Neuron (in vitro differentiated cells): ENCODE data around the gene MAD1L1.

Experiments used
- H2AFZ ChIP-seq: one replicate; pipeline ENCODE4 v1.6.1; 2013; ENCODE audit warnings: low read depth, mild to moderate bottlenecking, inconsistent platforms, low read length, moderate library complexity
- H3K27me3 ChIP-seq: one replicate; pipeline ENCODE4 v1.6.1; 2013; ENCODE audit warnings: low read length; ENCODE audit not compliant: insufficient read depth
- H3K36me3 ChIP-seq: one replicate; pipeline ENCODE4 v1.6.1; 2013; ENCODE audit warnings: low read length; ENCODE audit not compliant: insufficient read depth
- H3K4me1 ChIP-seq: one replicate; pipeline ENCODE4 v1.6.1; 2013; ENCODE audit warnings: low read length; ENCODE audit not compliant: insufficient read depth
- H3K4me3 ChIP-seq: 2 replicates; pipeline ENCODE4 v1.5.1; 2013; ENCODE audit warnings: mild to moderate bottlenecking, low read length, moderate library complexity
- H3K9me3 ChIP-seq: one replicate; pipeline ENCODE4 v1.6.1; 2013; ENCODE audit warnings: low read length

Gene MAD1L1

GRCh38 chr7:2204446-2204845 lies 28.3 kb downstream of the MAD1L1 start:
- no peak overlapping the region for H3K4me3 ChIP-seq
- H3K36me3 ChIP-seq = peaks cover 29% of the 10 kb centered on the region
- no peak overlapping the region for H2AFZ ChIP-seq
- H3K4me1 ChIP-seq = peaks cover 20% of the 10 kb centered on the region
- H3K27me3 ChIP-seq = no peaks in the 10 kb centered on the region
- no peaks in the 10 kb centered on the region for H3K9me3 ChIP-seq

GRCh38 chr7:2203766-2204300 lies 28.9 kb downstream of the MAD1L1 start:
- Histone ChIP-seq H2AFZ (no peak overlapping the region), H3K27me3 (no peaks in the 10 kb centered on the region), H3K4me1 (peaks cover 20% of the 10 kb centered on the region), H3K36me3 (peaks cover 31% of the 10 kb centered on the region), H3K4me3 (no peak overlapping the region), H3K9me3 (no peaks in the 10 kb centered on the region)

GRCh38 chr7:2202901-2203765 lies 29.6 kb downstream of the MAD1L1 start:
- Histone ChIP-seq H2AFZ (no peak overlapping the region), H3K4me1 (peaks cover 20% of the 10 kb centered on the region), H3K27me3 (no peaks in the 10 kb centered on the region), H3K36me3 (peaks cover 24% of the 10 kb centered on the region), H3K9me3 (no peaks in the 10 kb centered on the region), H3K4me3 (no peak overlapping the region)

GRCh38 chr7:2202361-2202761 lies 30.4 kb downstream of the MAD1L1 start:
- Histone ChIP-seq H3K36me3 (peaks cover 16% of the 10 kb centered on the region), H2AFZ (no peak overlapping the region), H3K4me1 (peaks cover 20% of the 10 kb centered on the region), H3K27me3 (no peaks in the 10 kb centered on the region), H3K4me3 (no peak overlapping the region), H3K9me3 (no peaks in the 10 kb centered on the region)

- no peak overlapping the region for H2AFZ ChIP-seq
- H3K9me3 ChIP-seq = no peaks in the 10 kb centered on the region
- peaks cover 20% of the 10 kb centered on the region for H3K4me1 ChIP-seq
- no peak overlapping the region for H3K4me3 ChIP-seq
- no peaks in the 10 kb centered on the region for H3K27me3 ChIP-seq
- peaks cover 12% of the 10 kb centered on the region for H3K36me3 ChIP-seq
Measured at GRCh38 chr7:2201686-2202360, 30.9 kb downstream of the MAD1L1 start.

- Histone ChIP-seq H3K4me3 (no peak overlapping the region), H3K9me3 (peaks cover 2% of the 10 kb centered on the region), H2AFZ (no peak overlapping the region), H3K4me1 (peaks cover 20% of the 10 kb centered on the region), H3K27me3 (no peaks in the 10 kb centered on the region), H3K36me3 (peaks cover 15% of the 10 kb centered on the region)
Measured at GRCh38 chr7:2201128-2201527, 31.6 kb downstream of the MAD1L1 start.

- Histone ChIP-seq H3K4me1 (peaks cover 20% of the 10 kb centered on the region), H3K4me3 (no peak overlapping the region), H3K9me3 (peaks cover 8% of the 10 kb centered on the region), H2AFZ (no peak overlapping the region), H3K36me3 (peaks cover 20% of the 10 kb centered on the region), H3K27me3 (no peaks in the 10 kb centered on the region)
Measured at GRCh38 chr7:2200584-2200980, 32.2 kb downstream of the MAD1L1 start.

- Histone ChIP-seq H3K4me3 (no peak overlapping the region), H3K36me3 (peaks cover 22% of the 10 kb centered on the region), H3K27me3 (no peaks in the 10 kb centered on the region), H3K4me1 (peaks cover 20% of the 10 kb centered on the region), H2AFZ (no peak overlapping the region), H3K9me3 (peaks cover 11% of the 10 kb centered on the region)
Measured at GRCh38 chr7:2199956-2200583, 32.7 kb downstream of the MAD1L1 start.

GRCh38 chr7:2199528-2199927 lies 33.2 kb downstream of the MAD1L1 start:
- no peak overlapping the region for H2AFZ ChIP-seq
- peaks cover 22% of the 10 kb centered on the region for H3K36me3 ChIP-seq
- H3K9me3 ChIP-seq = peaks cover 11% of the 10 kb centered on the region
- peaks cover 17% of the 10 kb centered on the region for H3K4me1 ChIP-seq
- no peaks in the 10 kb centered on the region for H3K27me3 ChIP-seq
- H3K4me3 ChIP-seq = no peak overlapping the region

GRCh38 chr7:2198760-2199159 lies 34.0 kb downstream of the MAD1L1 start:
- Histone ChIP-seq H3K27me3 (no peaks in the 10 kb centered on the region), H3K4me1 (peaks cover 9% of the 10 kb centered on the region), H3K4me3 (no peak overlapping the region), H2AFZ (no peak overlapping the region), H3K9me3 (peaks cover 11% of the 10 kb centered on the region), H3K36me3 (peaks cover 22% of the 10 kb centered on the region)

- Histone ChIP-seq H3K9me3 (peaks cover 11% of the 10 kb centered on the region), H3K36me3 (peaks cover 22% of the 10 kb centered on the region), H3K4me1 (peaks cover 4% of the 10 kb centered on the region), H2AFZ (no peak overlapping the region), H3K27me3 (no peaks in the 10 kb centered on the region), H3K4me3 (no peak overlapping the region)
Measured at GRCh38 chr7:2198206-2198605, 34.5 kb downstream of the MAD1L1 start.

GRCh38 chr7:2197436-2198155 lies 35.1 kb downstream of the MAD1L1 start:
- H3K27me3 ChIP-seq = no peaks in the 10 kb centered on the region
- peaks cover 22% of the 10 kb centered on the region for H3K36me3 ChIP-seq
- no peaks in the 10 kb centered on the region for H3K4me1 ChIP-seq
- no peak overlapping the region for H2AFZ ChIP-seq
- peaks cover 11% of the 10 kb centered on the region for H3K9me3 ChIP-seq
- no peak overlapping the region for H3K4me3 ChIP-seq
